HL-60 (cell line): ENCODE results near the gene YARS1.

Source experiments
- DNase-seq, 2 experiments: peaks; one replicate each; pipeline ENCODE4 v3.0.0-alpha.2; 2010 to 2020; ENCODE audit warnings: low read depth in 1 of 2, low spot score in 1 of 2
- H3K27ac ChIP-seq: fragments of 250-450 bp; sonication (Bioruptor Pico); replicated peaks from 2 replicates; pipeline ENCODE4 v1.5.1; 2020; ENCODE audit warnings: mild to moderate bottlenecking, moderate library complexity
- H3K27me3 ChIP-seq: fragments of 250-450 bp; sonication (Bioruptor Pico); 2 replicates; pipeline ENCODE4 v1.5.1; 2021; ENCODE audit warnings: mild to moderate bottlenecking, moderate library complexity; ENCODE audit not compliant: insufficient read depth, poor library complexity, severe bottlenecking
- H3K4me3 ChIP-seq: replicated peaks from 2 replicates; pipeline ENCODE4 v1.5.1; 2011; ENCODE audit warnings: mild to moderate bottlenecking, control low read depth, low read length; ENCODE audit not compliant: insufficient read depth
- GABPA ChIP-seq: IDR thresholded peaks from 2 replicates; pipeline ENCODE4 v1.6.1; 2012; ENCODE audit warnings: low read depth
- POLR2AphosphoS5 ChIP-seq: IDR thresholded peaks from 2 replicates; pipeline ENCODE4 v1.6.1; 2012; ENCODE audit warnings: low read depth
- SPI1 ChIP-seq: IDR thresholded peaks from 2 replicates; pipeline ENCODE4 v1.6.1; 2012; ENCODE audit warnings: low read depth, mild to moderate bottlenecking, borderline replicate concordance
- TF ChIP-seq, protein P1 (sequence below): IDR thresholded peaks from one replicate; pipeline ENCODE4 v1.5.1; 2011; ENCODE audit warnings: low read length, control low read depth, inconsistent platforms; ENCODE audit not compliant: insufficient read depth
- TF ChIP-seq, protein P2 (sequence below): IDR thresholded peaks from 2 replicates; pipeline ENCODE4 v1.6.1; 2012; ENCODE audit warnings: low read depth; ENCODE audit not compliant: insufficient replicate concordance

The YARS1 gene

DNA sequence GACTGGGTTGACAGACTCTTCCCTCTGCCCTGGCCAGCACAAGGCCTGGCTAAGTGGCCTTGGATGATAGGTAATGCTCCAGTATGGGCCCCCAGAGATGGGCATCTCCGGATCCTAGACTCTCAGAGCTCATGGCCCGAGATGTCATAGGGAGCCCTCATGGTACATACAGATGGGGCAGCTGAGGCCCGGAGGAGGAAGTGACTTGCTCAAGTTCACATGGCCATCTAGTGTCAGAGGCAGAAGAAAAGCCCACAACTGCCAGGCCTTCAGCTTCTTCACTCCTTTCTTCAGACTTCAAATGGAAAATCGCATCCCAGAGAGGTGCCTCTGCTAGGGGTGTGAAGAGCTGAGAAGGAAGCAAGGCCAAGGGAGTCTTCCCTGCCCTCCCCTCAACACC, 67.8 kb downstream of the YARS1 start:
- Histone ChIP-seq H3K27me3 (peaks cover 16% of the 10 kb centered on the region), H3K27ac (no peak overlapping the region), H3K4me3 (no peak overlapping the region)
- TF ChIP-seq, protein P1, sequence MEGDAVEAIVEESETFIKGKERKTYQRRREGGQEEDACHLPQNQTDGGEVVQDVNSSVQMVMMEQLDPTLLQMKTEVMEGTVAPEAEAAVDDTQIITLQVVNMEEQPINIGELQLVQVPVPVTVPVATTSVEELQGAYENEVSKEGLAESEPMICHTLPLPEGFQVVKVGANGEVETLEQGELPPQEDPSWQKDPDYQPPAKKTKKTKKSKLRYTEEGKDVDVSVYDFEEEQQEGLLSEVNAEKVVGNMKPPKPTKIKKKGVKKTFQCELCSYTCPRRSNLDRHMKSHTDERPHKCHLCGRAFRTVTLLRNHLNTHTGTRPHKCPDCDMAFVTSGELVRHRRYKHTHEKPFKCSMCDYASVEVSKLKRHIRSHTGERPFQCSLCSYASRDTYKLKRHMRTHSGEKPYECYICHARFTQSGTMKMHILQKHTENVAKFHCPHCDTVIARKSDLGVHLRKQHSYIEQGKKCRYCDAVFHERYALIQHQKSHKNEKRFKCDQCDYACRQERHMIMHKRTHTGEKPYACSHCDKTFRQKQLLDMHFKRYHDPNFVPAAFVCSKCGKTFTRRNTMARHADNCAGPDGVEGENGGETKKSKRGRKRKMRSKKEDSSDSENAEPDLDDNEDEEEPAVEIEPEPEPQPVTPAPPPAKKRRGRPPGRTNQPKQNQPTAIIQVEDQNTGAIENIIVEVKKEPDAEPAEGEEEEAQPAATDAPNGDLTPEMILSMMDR: no peak
- TF ChIP-seq, protein P2, sequence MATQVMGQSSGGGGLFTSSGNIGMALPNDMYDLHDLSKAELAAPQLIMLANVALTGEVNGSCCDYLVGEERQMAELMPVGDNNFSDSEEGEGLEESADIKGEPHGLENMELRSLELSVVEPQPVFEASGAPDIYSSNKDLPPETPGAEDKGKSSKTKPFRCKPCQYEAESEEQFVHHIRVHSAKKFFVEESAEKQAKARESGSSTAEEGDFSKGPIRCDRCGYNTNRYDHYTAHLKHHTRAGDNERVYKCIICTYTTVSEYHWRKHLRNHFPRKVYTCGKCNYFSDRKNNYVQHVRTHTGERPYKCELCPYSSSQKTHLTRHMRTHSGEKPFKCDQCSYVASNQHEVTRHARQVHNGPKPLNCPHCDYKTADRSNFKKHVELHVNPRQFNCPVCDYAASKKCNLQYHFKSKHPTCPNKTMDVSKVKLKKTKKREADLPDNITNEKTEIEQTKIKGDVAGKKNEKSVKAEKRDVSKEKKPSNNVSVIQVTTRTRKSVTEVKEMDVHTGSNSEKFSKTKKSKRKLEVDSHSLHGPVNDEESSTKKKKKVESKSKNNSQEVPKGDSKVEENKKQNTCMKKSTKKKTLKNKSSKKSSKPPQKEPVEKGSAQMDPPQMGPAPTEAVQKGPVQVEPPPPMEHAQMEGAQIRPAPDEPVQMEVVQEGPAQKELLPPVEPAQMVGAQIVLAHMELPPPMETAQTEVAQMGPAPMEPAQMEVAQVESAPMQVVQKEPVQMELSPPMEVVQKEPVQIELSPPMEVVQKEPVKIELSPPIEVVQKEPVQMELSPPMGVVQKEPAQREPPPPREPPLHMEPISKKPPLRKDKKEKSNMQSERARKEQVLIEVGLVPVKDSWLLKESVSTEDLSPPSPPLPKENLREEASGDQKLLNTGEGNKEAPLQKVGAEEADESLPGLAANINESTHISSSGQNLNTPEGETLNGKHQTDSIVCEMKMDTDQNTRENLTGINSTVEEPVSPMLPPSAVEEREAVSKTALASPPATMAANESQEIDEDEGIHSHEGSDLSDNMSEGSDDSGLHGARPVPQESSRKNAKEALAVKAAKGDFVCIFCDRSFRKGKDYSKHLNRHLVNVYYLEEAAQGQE: no peak
- TF ChIP-seq SPI1: peak; percentile 10; the same call in 1 of the 2 replicates
- DNase-seq: peak in 1 of 2 experiments; percentile 16

DNA sequence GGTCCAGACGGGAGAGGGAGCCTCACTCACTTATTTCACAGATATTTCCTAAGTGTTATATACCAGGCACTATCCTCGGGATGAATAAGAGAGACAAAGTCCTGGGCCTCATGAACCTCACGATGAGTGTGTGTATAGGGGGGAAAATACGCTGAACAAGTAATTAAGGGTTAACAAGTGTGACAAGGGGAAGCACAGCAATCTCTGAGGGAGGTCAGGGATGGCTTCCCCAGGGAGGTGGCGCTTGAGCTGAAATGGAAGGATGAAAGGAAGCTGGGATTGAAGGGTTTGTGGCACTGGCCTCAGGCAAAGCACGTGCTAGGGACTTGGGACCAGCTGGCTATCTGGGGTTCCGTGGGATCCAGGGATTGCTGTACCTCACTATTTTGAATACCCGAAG, 68.2 kb downstream of the YARS1 start:
- DNase-seq: no peak
- TF ChIP-seq SPI1 (no peak), GABPA (no peak), POLR2AphosphoS5 (no peak)
- TF ChIP-seq, protein P2: no peak
- TF ChIP-seq, protein P1: no peak
- Histone ChIP-seq H3K4me3 (no peak overlapping the region), H3K27me3 (peaks cover 14% of the 10 kb centered on the region), H3K27ac (no peak overlapping the region)

GRCh38 chr1:32748348-32748747, 68.8 kb downstream of the YARS1 start:
- no peak for DNase-seq
- Histone ChIP-seq H3K4me3 (no peak overlapping the region), H3K27ac (no peak overlapping the region), H3K27me3 (peaks cover 11% of the 10 kb centered on the region)
- TF ChIP-seq, protein P1: no peak
- TF ChIP-seq, protein P2: no peak
- no peak for TF ChIP-seq SPI1
- no peak for TF ChIP-seq POLR2AphosphoS5
- TF ChIP-seq GABPA: no peak
